ENCODE results near the gene EPB41L5.

DNA sequence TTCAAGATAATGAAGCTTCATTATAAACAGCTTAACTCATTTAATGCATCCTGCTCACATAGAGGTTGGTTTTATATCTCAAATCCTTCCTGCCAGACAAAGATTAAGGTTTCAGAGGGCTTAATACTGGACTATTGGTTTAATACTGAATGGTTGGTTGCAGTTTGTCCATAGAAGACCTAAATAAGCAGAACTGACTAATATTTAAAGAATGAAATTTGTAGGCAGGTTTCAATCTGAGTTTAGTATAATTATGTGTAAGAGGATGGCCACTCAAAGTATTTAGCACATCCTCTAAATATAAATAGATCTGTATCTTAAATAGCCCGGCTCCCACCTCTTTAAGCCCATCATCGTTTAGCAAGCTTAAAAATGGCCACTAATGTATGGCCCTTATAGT, 92.5 kb downstream of the EPB41L5 start:
- no peak for TF ChIP-seq CTCF (IDR thresholded peaks at IDR 0.05; ENCODE audit: poor library complexity)
- no peak for TF ChIP-seq EZH2 (IDR thresholded peaks at IDR 0.05; ENCODE audit: borderline replicate concordance)
- no peak for TF ChIP-seq EZH2phosphoT487 (IDR thresholded peaks at IDR 0.05; ENCODE audit: low read depth, severe bottlenecking, unreplicated experiment)

Data from hepatocyte (in vitro differentiated cells).